SK-N-SH treated with all-trans-retinoic acid at 6 μM for 48 hours (cell line): ENCODE results near the gene AVPR1B.

Source experiments
- CSDC2 ChIP-seq: fragments of 250-450 bp; sonication (Bioruptor Pico); IDR thresholded peaks from 2 replicates; pipeline ENCODE4 v1.5.0; 2020; ENCODE audit warnings: mild to moderate bottlenecking, moderate library complexity
- PPARA ChIP-seq: fragments of 250-450 bp; sonication (Bioruptor Pico); IDR thresholded peaks from 2 replicates; pipeline ENCODE4 v1.5.0; 2020; ENCODE audit warnings: mild to moderate bottlenecking, borderline replicate concordance
- TSHZ2 ChIP-seq: fragments of 250-450 bp; sonication (Bioruptor Pico); IDR thresholded peaks from 2 replicates; pipeline ENCODE4 v1.5.0; 2020; ENCODE audit warnings: mild to moderate bottlenecking, moderate library complexity
- ZC3H10 ChIP-seq: fragments of 250-450 bp; sonication (Bioruptor Pico); IDR thresholded peaks from 2 replicates; pipeline ENCODE4 v1.5.1; 2021; ENCODE audit warnings: mild to moderate bottlenecking, moderate library complexity
- ZFP30 ChIP-seq: fragments of 450-650 bp; formaldehyde crosslinking; IDR thresholded peaks from 2 replicates; pipeline ENCODE4 v1.5.0; 2022; ENCODE audit warnings: mild to moderate bottlenecking, moderate library complexity
- ZNF565 ChIP-seq: fragments of 450-650 bp; formaldehyde crosslinking; conservative IDR thresholded peaks from 2 replicates; pipeline ENCODE4 v1.5.0; 2020; ENCODE audit warnings: low read depth, mild to moderate bottlenecking, moderate library complexity

GRCh38 chr1:206128196-206128595 lies 11.0 kb upstream of the AVPR1B start:
- TF ChIP-seq PPARA (CRISPR knock-in tag) (no peak), CSDC2 (CRISPR knock-in tag) (no peak), ZNF565 (no peak), ZC3H10 (no peak), ZFP30 (CRISPR knock-in tag) (no peak), TSHZ2 (no peak)
